ENCODE results near the gene SHISA2.

GRCh38 chr13:26095338-26095737, 43.5 kb upstream of the SHISA2 start:
- TF ChIP-seq POLR2A (IDR thresholded peaks at IDR 0.05) (no peak), CTCF (IDR thresholded peaks at IDR 0.05) (no peak), POLR2AphosphoS5 (IDR thresholded peaks at IDR 0.05) (no peak)

All from suprapubic skin (tissue), 4 donors.